DOHH2 (cell line): Measurements from ENCODE around the gene MAP2K7.
"Not testable (repeated sequence)": the region's sequence is repeated elsewhere in the genome, so short reads cannot be mapped to it uniquely, and the experiment has no call there.

Experiments
- H3F3A ChIP-seq: fragments of 200-600 bp; sonication (generic), shearing (Covaris generic); 2 replicates; pipeline ENCODE4 v1.6.0; 2016; ENCODE audit warnings: antibody characterized with exemption, mild to moderate bottlenecking; ENCODE audit not compliant: control insufficient read depth, insufficient read depth
- H3K27ac ChIP-seq: fragments of 200-600 bp; sonication (generic); 2 replicates; pipeline ENCODE4 v1.5.1; 2014; ENCODE audit warnings: low read depth, mild to moderate bottlenecking, low read length, moderate library complexity
- H3K27me3 ChIP-seq: fragments of 200-600 bp; sonication (generic); 2 replicates; pipeline ENCODE4 v1.6.1; 2014; ENCODE audit warnings: mild to moderate bottlenecking, low read length, mixed read lengths; ENCODE audit not compliant: control insufficient read depth
- H3K36me3 ChIP-seq: fragments of 200-600 bp; sonication (generic); 2 replicates; pipeline ENCODE4 v1.6.1; 2014; ENCODE audit warnings: mild to moderate bottlenecking, low read length, moderate library complexity, mixed read lengths; ENCODE audit not compliant: control insufficient read depth
- H3K4me1 ChIP-seq: fragments of 200-600 bp; sonication (generic); 2 replicates; pipeline ENCODE4 v1.6.1; 2014; ENCODE audit warnings: mild to moderate bottlenecking, low read length, mixed read lengths; ENCODE audit not compliant: control insufficient read depth
- H3K4me2 ChIP-seq: fragments of 200-600 bp; sonication (generic); 2 replicates; pipeline ENCODE4 v1.6.0; 2014; ENCODE audit warnings: mild to moderate bottlenecking, low read length, moderate library complexity
- H3K4me3 ChIP-seq: fragments of 200-600 bp; sonication (generic); 2 replicates; pipeline ENCODE4 v1.5.1; 2014; ENCODE audit warnings: mild to moderate bottlenecking, low read length, mixed read lengths
- H3K79me2 ChIP-seq: fragments of 200-600 bp; sonication (generic); 2 replicates; pipeline ENCODE4 v1.6.1; 2014; ENCODE audit warnings: mild to moderate bottlenecking, low read length, mixed read lengths; ENCODE audit not compliant: control insufficient read depth
- H3K9me2 ChIP-seq: fragments of 200-600 bp; sonication (generic); replicated peaks from 2 replicates; pipeline ENCODE4 v1.6.1; 2014; ENCODE audit warnings: mild to moderate bottlenecking, low read length, mixed read lengths; ENCODE audit not compliant: control insufficient read depth
- H3K9me3 ChIP-seq: fragments of 200-600 bp; sonication (generic); 2 replicates; pipeline ENCODE4 v1.6.1; 2014; ENCODE audit warnings: antibody characterized with exemption, low read length, mixed read lengths; ENCODE audit not compliant: control insufficient read depth, insufficient read depth
- H4K20me1 ChIP-seq: fragments of 200-600 bp; sonication (generic); 2 replicates; pipeline ENCODE4 v1.6.0; 2014; ENCODE audit warnings: low read depth, mild to moderate bottlenecking, antibody characterized with exemption, low read length, moderate library complexity; ENCODE audit not compliant: control insufficient read depth, insufficient read depth
- EZH2phosphoT487 ChIP-seq: fragments of 200-600 bp; sonication (generic); IDR thresholded peaks from 2 replicates; pipeline ENCODE4 v1.6.1; 2017; ENCODE audit warnings: borderline replicate concordance, mild to moderate bottlenecking, antibody characterized with exemption, low read length, moderate library complexity, mixed read lengths
- TF ChIP-seq, protein P1 (sequence below): fragments of 200-600 bp; sonication (generic); IDR thresholded peaks from one replicate; pipeline ENCODE4 v1.5.1; 2014; ENCODE audit warnings: antibody characterized with exemption, mild to moderate bottlenecking, low read depth, low read length; ENCODE audit not compliant: poor library complexity, severe bottlenecking

MAP2K7 gene

DNA sequence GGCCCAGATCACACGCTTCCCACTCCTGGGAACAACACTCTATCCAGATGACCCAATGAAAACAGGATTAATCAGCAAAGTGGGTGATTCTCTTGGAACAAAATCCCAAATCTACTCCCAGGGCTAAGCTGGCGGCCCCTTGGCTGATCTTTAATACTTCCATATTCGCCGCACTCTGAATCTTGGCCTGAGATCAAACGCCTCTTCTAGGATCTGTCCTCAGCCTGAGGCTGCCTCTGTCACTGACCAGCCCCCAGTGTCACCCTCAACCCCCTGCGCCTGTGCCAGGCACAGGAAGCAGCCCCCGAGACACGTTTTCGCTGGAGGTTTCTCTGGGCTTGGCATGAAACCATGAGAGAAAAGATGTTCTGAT is 24.6 kb downstream of the MAP2K7 start:
- Histone ChIP-seq H3K79me2 (no peaks in the 10 kb centered on the region), H3K27ac (no peak overlapping the region), H3F3A (peaks cover 12% of the 10 kb centered on the region; the same call in 1 of the 2 replicates), H4K20me1 (0 out of 2 replicates have a peak, but pooled peaks cover 6% of the 10 kb centered on the region), H3K4me1 (peaks cover 11% of the 10 kb centered on the region), H3K9me3 (no peaks in the 10 kb centered on the region), H3K4me3 (no peak overlapping the region), H3K4me2 (no peak overlapping the region), H3K36me3 (peaks cover 43% of the 10 kb centered on the region), H3K9me2 (no peaks in the 10 kb centered on the region), H3K27me3 (no peaks in the 10 kb centered on the region)
- TF ChIP-seq EZH2phosphoT487: no peak
- TF ChIP-seq, protein P1, sequence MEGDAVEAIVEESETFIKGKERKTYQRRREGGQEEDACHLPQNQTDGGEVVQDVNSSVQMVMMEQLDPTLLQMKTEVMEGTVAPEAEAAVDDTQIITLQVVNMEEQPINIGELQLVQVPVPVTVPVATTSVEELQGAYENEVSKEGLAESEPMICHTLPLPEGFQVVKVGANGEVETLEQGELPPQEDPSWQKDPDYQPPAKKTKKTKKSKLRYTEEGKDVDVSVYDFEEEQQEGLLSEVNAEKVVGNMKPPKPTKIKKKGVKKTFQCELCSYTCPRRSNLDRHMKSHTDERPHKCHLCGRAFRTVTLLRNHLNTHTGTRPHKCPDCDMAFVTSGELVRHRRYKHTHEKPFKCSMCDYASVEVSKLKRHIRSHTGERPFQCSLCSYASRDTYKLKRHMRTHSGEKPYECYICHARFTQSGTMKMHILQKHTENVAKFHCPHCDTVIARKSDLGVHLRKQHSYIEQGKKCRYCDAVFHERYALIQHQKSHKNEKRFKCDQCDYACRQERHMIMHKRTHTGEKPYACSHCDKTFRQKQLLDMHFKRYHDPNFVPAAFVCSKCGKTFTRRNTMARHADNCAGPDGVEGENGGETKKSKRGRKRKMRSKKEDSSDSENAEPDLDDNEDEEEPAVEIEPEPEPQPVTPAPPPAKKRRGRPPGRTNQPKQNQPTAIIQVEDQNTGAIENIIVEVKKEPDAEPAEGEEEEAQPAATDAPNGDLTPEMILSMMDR: no peak

DNA sequence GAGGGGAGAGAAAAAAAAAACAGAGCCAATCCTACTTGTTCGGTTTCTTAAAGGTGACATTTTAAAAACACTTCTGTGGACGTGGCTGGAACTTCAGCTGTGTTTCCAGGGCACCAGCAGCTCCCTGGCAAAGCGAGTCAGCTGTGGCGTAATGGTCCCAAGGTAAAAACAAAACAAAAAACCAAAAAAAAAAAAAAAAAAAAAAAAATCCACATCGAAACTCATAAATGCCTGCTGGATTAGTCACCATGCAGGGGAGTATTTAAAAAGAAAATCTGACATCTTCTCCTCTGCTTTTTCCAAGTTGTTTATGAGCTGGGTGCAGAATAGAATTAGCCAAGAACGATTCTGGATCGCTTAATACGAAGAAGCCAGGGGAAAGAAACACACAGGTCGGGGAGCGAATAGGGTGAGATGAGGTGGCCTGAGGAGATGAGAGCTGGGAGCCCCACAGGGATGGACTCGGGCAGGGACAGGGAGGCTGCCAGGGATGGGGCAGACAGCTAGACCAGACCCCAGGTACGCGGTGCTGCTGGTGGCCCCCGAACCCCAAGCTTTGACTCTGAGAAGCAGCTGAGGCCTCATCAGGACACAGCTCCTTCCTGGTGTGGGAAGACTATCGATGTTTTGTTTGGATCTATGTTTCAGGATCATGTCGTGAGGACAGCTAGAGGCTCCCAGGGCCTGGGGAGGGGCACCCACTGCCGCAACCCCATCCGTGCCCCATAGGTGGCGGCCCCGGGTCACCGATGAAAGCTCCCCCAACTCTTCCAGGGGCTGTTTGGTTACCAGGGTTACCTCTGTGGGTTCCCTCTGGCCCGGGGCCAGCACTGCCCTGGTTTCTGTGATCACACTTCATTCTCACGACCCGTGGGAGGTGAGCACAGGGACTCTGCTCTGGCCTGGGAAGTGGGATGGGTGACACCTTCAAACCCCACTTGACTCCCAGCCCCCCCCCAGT is 25.3 kb downstream of the MAP2K7 start:
- no peak for TF ChIP-seq EZH2phosphoT487
- TF ChIP-seq, protein P1: peak; percentile 66
- peaks cover 11% of the 10 kb centered on the region for H3K4me1 ChIP-seq
- no peaks in the 10 kb centered on the region for H3K9me3 ChIP-seq
- no peaks in the 10 kb centered on the region for H3K79me2 ChIP-seq
- H4K20me1 ChIP-seq: 0 out of 2 replicates have a peak, but pooled peaks cover 6% of the 10 kb centered on the region
- H3F3A ChIP-seq: peaks cover 12% of the 10 kb centered on the region; the same call in 1 of the 2 replicates
- no peaks in the 10 kb centered on the region for H3K9me2 ChIP-seq
- peaks cover 50% of the 10 kb centered on the region for H3K36me3 ChIP-seq
- H3K27ac ChIP-seq: no peak overlapping the region
- H3K4me3 ChIP-seq: no peak overlapping the region
- H3K4me2 ChIP-seq: no peak overlapping the region
- H3K27me3 ChIP-seq: no peaks in the 10 kb centered on the region

DNA sequence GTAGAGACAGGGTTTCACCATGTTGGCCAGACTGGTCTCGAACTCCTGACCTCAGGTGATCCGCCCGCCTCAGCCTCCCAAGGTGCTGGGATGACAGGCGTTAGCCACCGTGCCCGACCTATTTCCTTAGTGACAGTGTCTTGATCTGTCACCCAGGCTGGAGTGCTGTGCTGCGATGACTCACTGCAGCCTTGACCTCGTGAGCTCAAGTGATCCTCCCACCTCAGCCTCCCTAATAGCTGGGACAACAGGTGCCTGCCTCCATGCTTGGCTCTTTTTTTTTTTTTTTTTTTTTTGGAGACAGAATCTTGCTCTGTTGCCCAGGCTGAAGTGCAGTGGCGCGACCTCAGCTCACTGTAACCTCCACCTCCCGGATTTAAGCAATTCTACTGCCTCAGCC is 26.4 kb downstream of the MAP2K7 start:
- H3F3A ChIP-seq: peaks cover 12% of the 10 kb centered on the region; the same call in 1 of the 2 replicates
- H3K4me2 ChIP-seq, H3K9me2 ChIP-seq, H3K27ac ChIP-seq, H4K20me1 ChIP-seq, H3K4me3 ChIP-seq, H3K9me3 ChIP-seq, H3K79me2 ChIP-seq, H3K27me3 ChIP-seq: not testable (repeated sequence)
- H3K36me3 ChIP-seq: peaks cover 59% of the 10 kb centered on the region
- peaks cover 11% of the 10 kb centered on the region for H3K4me1 ChIP-seq

DNA sequence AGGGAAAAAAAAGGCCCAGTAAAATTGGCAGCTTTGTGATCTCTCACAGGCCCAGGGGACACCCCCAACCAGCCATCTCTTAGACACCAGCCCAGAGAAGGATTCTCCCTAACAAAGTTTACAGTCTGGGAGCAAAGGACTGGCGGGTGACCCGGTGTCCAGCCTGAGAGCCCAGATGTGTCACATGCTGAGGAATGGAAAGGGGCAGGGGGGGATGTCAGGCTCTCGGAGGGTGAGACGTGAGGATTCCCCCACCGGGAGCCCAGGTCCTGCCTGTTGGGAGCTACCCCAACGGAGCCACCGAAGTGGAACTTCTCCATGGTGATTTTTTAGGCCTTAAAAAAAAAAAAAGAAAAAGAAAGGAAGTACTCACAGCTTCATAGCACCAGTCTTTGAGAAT is 27.1 kb downstream of the MAP2K7 start:
- no peaks in the 10 kb centered on the region for H3K9me3 ChIP-seq
- no peaks in the 10 kb centered on the region for H3K9me2 ChIP-seq
- H4K20me1 ChIP-seq: 0 out of 2 replicates have a peak, but pooled peaks cover 6% of the 10 kb centered on the region
- no peak overlapping the region for H3K27ac ChIP-seq
- TF ChIP-seq, protein P1: no peak
- no peak for TF ChIP-seq EZH2phosphoT487
- peaks cover 5% of the 10 kb centered on the region for H3K4me1 ChIP-seq
- H3K79me2 ChIP-seq: no peaks in the 10 kb centered on the region
- H3K4me3 ChIP-seq: no peak overlapping the region
- H3K27me3 ChIP-seq: no peaks in the 10 kb centered on the region
- no peak overlapping the region for H3K4me2 ChIP-seq
- H3K36me3 ChIP-seq: peaks cover 64% of the 10 kb centered on the region
- H3F3A ChIP-seq: peaks cover 12% of the 10 kb centered on the region; the same call in 1 of the 2 replicates
